IPS DF 4.7 (cell line): ENCODE data around the gene NAV2.
A peak's percentile ranks its signal among the peaks of the same experiment; 100 is the strongest.

Experiments used
- DNase-seq: peaks from one replicate; pipeline ENCODE4 v3.0.0-alpha.2; 2013; ENCODE audit warnings: low spot score; ENCODE audit errors: extremely low read depth

Gene NAV2

GRCh38 chr11:19712281-19713195 lies at the start of gene NAV2:
Gene NAV2, plus strand, starts transcription at chr11:19712837. Its CDS starts 859 bp downstream, at chr11:19713696.
- peak; percentile 51 for DNase-seq

- no peak for DNase-seq
Measured at GRCh38 chr11:19663206-19663605, 49.4 kb upstream of the NAV2 start.

- no peak for DNase-seq
Measured at GRCh38 chr11:19664886-19665548, 47.6 kb upstream of the NAV2 start.

- no peak for DNase-seq
Measured at GRCh38 chr11:19666951-19667350, 45.7 kb upstream of the NAV2 start.

GRCh38 chr11:19669511-19669910 lies 43.1 kb upstream of the NAV2 start:
- DNase-seq = no peak

GRCh38 chr11:19670030-19670791 lies 42.4 kb upstream of the NAV2 start:
- no peak for DNase-seq

- no peak for DNase-seq
Measured at GRCh38 chr11:19672586-19673206, 39.9 kb upstream of the NAV2 start.

- no peak for DNase-seq
Measured at GRCh38 chr11:19673924-19674729, 38.5 kb upstream of the NAV2 start.

- no peak for DNase-seq
Measured at GRCh38 chr11:19674836-19675235, 37.8 kb upstream of the NAV2 start.

- no peak for DNase-seq
Measured at GRCh38 chr11:19675397-19675796, 37.2 kb upstream of the NAV2 start.

GRCh38 chr11:19676475-19677380 lies 35.9 kb upstream of the NAV2 start:
- DNase-seq = no peak

- no peak for DNase-seq
Measured at GRCh38 chr11:19677381-19678080, 35.1 kb upstream of the NAV2 start.

GRCh38 chr11:19679952-19680828 lies 32.4 kb upstream of the NAV2 start:
- DNase-seq = no peak

- no peak for DNase-seq
Measured at GRCh38 chr11:19680829-19681368, 31.7 kb upstream of the NAV2 start.

- DNase-seq = no peak
Measured at GRCh38 chr11:19683141-19683805, 29.4 kb upstream of the NAV2 start.

GRCh38 chr11:19683862-19684491 lies 28.7 kb upstream of the NAV2 start:
- no peak for DNase-seq

GRCh38 chr11:19686234-19686633 lies 26.4 kb upstream of the NAV2 start:
- DNase-seq = no peak
